Vagina (tissue), 2 donors: ENCODE results near the gene OPHN1. TPM values are rescaled to one million over a fixed set of nuclear protein-coding genes. Genes with fewer than 3 reads are reported as not detected.

ENCODE experiments used
- DNase-seq, 2 donors: peaks; one replicate each; pipeline ENCODE4 v3.0.0-alpha.2; 2017; ENCODE audit errors: extremely low spot score in 2 of 2
- H3K27ac ChIP-seq: fragments of 200-600 bp; sonication (generic); one replicate; pipeline ENCODE4 v1.5.1; 2019
- H3K27me3 ChIP-seq: fragments of 200-600 bp; sonication (generic); one replicate; pipeline ENCODE4 v1.5.1; 2019
- H3K36me3 ChIP-seq, 2 donors: fragments of 200-600 bp; sonication (generic); one replicate each; pipeline ENCODE4 v1.5.1; 2017 to 2019
- H3K4me1 ChIP-seq: fragments of 200-600 bp; sonication (generic); one replicate; pipeline ENCODE4 v1.5.1; 2019
- H3K4me3 ChIP-seq, 2 donors: fragments of 200-600 bp; sonication (generic); 1 replicate in 1 of 2; 2 replicates in 1 of 2; pipeline ENCODE4 v1.5.1; 2016 to 2019
- H3K9me3 ChIP-seq: fragments of 200-600 bp; sonication (generic); one replicate; pipeline ENCODE4 v1.5.1; 2019
- POLR2A ChIP-seq, 2 donors: fragments of 450-650 bp; IDR thresholded peaks; one replicate each; pipeline ENCODE4 v1.6.1; 2017; ENCODE audit warnings: antibody characterized with exemption in 2 of 2, mild to moderate bottlenecking in 2 of 2, moderate library complexity in 2 of 2
- POLR2AphosphoS5 ChIP-seq, 2 donors: sonication (generic); formaldehyde crosslinking; IDR thresholded peaks; one replicate each; pipeline ENCODE4 v1.9.0; 2017; ENCODE audit warnings: antibody characterized with exemption in 2 of 2, mild to moderate bottlenecking in 2 of 2, low read depth in 1 of 2; ENCODE audit not compliant: insufficient read depth in 1 of 2
- intact Hi-C: fragments of 100-400 bp; cut with DNase I; formaldehyde crosslinking; loops from one replicate; pipeline ENCODE4 v1.15.1; 2023
- total RNA-seq: library from RNA; depleted of rRNA; stranded (reverse); fragments of >200 nt; gene quantifications from one replicate; pipeline ENCODE4 v1.2.3, GENCODE V29; 2016
- TF ChIP-seq, protein P1 (sequence below), 3 experiments: fragments of 450-650 bp in 2 of 3; fragments of 200-600 bp in 1 of 3; sonication (generic) in 1 of 3; IDR thresholded peaks; one replicate each; pipeline ENCODE4 v1.5.1; 2017 to 2019; ENCODE audit warnings: antibody characterized with exemption in 3 of 3, mild to moderate bottlenecking in 2 of 3, moderate library complexity in 2 of 3

The OPHN1 gene
- total RNA-seq, 1 donor from 2014 or later, result 11.5 TPM

DNA sequence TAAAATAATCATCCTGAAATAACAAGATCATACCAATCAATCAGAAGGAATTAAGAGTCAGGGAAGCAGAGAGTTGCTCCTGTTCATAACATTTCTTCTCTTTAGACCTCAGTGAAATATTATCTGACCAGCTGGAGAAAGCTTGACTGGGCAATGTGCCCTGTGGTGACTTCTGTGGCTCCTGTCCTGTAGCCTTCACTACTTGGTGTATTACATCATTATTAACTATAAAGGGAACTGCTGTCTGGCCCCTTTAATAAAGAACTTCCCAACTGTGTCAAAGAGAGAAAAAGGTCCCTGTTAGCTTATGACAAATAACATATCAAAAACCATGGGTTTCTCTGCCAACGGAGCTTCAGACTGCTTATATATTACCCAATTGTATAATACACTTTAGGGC is 18.0 kb downstream of the OPHN1 start:
- H3K4me3 ChIP-seq, result no peak overlapping the region
- H3K4me1 ChIP-seq, result peaks cover 4% of the 10 kb centered on the region
- H3K27me3 ChIP-seq, result no peaks in the 10 kb centered on the region
- DNase-seq, result no peak
- TF ChIP-seq POLR2AphosphoS5 (IDR thresholded peaks at IDR 0.05; ENCODE audit: insufficient read depth in 1 of 2, low read depth in 1 of 2) (no peak), POLR2A (IDR thresholded peaks at IDR 0.05) (no peak)
- TF ChIP-seq, protein P1, sequence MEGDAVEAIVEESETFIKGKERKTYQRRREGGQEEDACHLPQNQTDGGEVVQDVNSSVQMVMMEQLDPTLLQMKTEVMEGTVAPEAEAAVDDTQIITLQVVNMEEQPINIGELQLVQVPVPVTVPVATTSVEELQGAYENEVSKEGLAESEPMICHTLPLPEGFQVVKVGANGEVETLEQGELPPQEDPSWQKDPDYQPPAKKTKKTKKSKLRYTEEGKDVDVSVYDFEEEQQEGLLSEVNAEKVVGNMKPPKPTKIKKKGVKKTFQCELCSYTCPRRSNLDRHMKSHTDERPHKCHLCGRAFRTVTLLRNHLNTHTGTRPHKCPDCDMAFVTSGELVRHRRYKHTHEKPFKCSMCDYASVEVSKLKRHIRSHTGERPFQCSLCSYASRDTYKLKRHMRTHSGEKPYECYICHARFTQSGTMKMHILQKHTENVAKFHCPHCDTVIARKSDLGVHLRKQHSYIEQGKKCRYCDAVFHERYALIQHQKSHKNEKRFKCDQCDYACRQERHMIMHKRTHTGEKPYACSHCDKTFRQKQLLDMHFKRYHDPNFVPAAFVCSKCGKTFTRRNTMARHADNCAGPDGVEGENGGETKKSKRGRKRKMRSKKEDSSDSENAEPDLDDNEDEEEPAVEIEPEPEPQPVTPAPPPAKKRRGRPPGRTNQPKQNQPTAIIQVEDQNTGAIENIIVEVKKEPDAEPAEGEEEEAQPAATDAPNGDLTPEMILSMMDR (IDR thresholded peaks at IDR 0.05), result no peak
- H3K27ac ChIP-seq, result no peak overlapping the region
- H3K9me3 ChIP-seq, result no peaks in the 10 kb centered on the region
- H3K36me3 ChIP-seq, result no peaks in the 10 kb centered on the region
- intact Hi-C loops, result no loop called here

DNA sequence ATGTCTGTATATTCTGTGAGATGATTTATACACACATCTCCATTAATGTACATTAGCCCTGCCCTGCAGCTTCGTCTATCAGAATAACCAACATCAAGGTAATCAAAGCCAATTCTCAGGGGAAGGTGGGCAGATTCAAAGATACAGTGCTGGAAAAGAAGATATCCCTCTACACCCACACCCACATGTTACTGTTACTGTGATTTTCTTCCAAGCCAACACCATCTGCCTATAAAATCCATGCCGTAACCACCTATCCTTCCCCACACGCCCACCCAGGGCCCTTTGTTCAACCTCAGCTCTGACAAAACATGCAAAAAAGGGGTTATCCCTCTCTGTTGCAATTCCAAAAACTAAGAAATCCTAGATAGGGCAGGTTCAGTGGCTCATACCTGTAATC is 20.0 kb downstream of the OPHN1 start:
- Histone ChIP-seq H3K4me1 (peaks cover 1% of the 10 kb centered on the region), H3K36me3 (no peaks in the 10 kb centered on the region), H3K27me3 (no peaks in the 10 kb centered on the region), H3K27ac (no peak overlapping the region), H3K4me3 (no peak overlapping the region), H3K9me3 (no peaks in the 10 kb centered on the region)
- TF ChIP-seq, protein P1 (IDR thresholded peaks at IDR 0.05), result no peak
- no peak for TF ChIP-seq POLR2AphosphoS5 (IDR thresholded peaks at IDR 0.05; ENCODE audit: insufficient read depth in 1 of 2, low read depth in 1 of 2)
- TF ChIP-seq POLR2A (IDR thresholded peaks at IDR 0.05), result no peak
- no peak for DNase-seq
- intact Hi-C loops, result no loop called here

DNA sequence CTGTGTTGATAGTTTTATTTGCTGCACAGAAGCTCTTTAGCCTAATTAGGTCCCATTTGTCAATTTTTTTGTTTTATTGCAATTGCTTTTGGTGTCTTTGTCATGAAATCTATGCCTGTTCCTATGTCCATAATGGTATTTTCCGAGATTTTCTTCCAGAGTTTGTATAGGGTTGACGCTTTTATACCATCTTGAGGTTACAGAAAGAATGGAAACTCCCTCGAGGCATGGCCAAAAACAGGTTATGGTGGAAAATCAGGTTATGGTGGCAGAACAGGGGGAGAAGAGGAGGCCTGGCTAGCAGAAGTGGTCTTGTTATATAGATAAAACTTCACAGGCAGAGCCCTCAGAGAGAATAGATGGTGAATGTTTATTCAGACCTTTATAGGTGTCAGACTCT is 21.6 kb downstream of the OPHN1 start:
- Histone ChIP-seq H3K4me3 (no peak overlapping the region), H3K27me3 (no peaks in the 10 kb centered on the region)
- intact Hi-C loops, result no loop called here

DNA sequence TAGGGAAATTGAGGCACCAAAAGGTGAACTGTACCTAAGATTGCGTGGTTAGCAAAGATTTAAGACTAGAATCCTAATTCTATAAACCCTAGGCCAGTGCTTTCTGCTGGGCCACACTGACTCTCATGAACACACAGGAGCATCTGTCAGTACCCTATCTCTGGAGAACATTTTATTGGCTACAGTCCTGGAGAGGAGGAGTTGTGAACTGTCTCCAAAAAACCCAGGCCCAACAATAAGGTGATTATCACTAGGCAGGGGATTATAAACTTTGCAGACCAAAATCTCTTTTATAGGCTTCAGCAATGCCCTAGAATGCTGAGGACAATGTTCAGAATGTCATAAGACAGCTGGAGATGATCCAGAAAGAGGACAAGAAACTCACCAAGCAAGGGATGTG is 24.1 kb downstream of the OPHN1 start:
- TF ChIP-seq, protein P1 (IDR thresholded peaks at IDR 0.05), result no peak
- no peak for TF ChIP-seq POLR2A (IDR thresholded peaks at IDR 0.05)
- no peak for TF ChIP-seq POLR2AphosphoS5 (IDR thresholded peaks at IDR 0.05; ENCODE audit: insufficient read depth in 1 of 2, low read depth in 1 of 2)
- intact Hi-C loops, result no loop called here
- no peaks in the 10 kb centered on the region for H3K4me1 ChIP-seq
- H3K36me3 ChIP-seq, result no peaks in the 10 kb centered on the region
- no peak overlapping the region for H3K27ac ChIP-seq
- DNase-seq, result no peak
- no peak overlapping the region for H3K4me3 ChIP-seq
- no peaks in the 10 kb centered on the region for H3K9me3 ChIP-seq
- no peaks in the 10 kb centered on the region for H3K27me3 ChIP-seq

More for the DNA sequence above, 21.6 kb downstream of the OPHN1 start:
- H3K9me3 ChIP-seq, result no peaks in the 10 kb centered on the region
- H3K4me1 ChIP-seq, result no peaks in the 10 kb centered on the region
- no peaks in the 10 kb centered on the region for H3K36me3 ChIP-seq
- H3K27ac ChIP-seq, result no peak overlapping the region
- TF ChIP-seq, protein P1 (IDR thresholded peaks at IDR 0.05), result no peak
- TF ChIP-seq POLR2A (IDR thresholded peaks at IDR 0.05) (no peak), POLR2AphosphoS5 (IDR thresholded peaks at IDR 0.05; ENCODE audit: insufficient read depth in 1 of 2, low read depth in 1 of 2) (no peak)
- DNase-seq, result no peak

DNA sequence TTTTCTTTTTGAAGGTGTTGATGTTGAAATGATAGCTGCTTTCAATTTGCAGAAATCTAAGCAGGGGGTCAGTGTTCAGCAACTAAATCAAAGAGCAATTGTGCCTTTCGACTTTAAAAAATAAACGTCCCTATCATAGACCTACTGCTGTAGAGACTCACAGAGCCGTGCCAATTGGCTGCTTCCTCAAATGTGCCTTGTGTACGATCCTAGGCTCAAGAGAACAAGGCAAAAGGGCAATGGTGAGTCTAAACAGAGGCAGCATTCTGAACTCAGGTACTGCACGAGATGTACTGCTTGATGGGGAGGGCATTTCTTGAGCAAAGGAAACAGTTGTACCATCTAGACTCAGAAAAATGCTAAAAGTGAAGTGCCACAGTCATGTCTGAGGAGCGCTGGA is 29.8 kb downstream of the OPHN1 start:
- no peak for DNase-seq
- no peak overlapping the region for H3K27ac ChIP-seq
- H3K36me3 ChIP-seq, result no peaks in the 10 kb centered on the region
- no peaks in the 10 kb centered on the region for H3K9me3 ChIP-seq
- H3K27me3 ChIP-seq, result no peaks in the 10 kb centered on the region
- intact Hi-C loops, result no loop called here
- H3K4me3 ChIP-seq, result no peak overlapping the region
- no peaks in the 10 kb centered on the region for H3K4me1 ChIP-seq
- TF ChIP-seq, protein P1 (IDR thresholded peaks at IDR 0.05), result no peak
- TF ChIP-seq POLR2AphosphoS5 (IDR thresholded peaks at IDR 0.05; ENCODE audit: insufficient read depth in 1 of 2, low read depth in 1 of 2), result no peak
- no peak for TF ChIP-seq POLR2A (IDR thresholded peaks at IDR 0.05)
